ENCODE results near the gene TSHZ2.

TSHZ2 gene

GRCh38 chr20:53281557-53282117, 309.5 kb downstream of the TSHZ2 start:
- DNase-seq (ENCODE audit: low read depth in 2 of 2), result no peak

GRCh38 chr20:53282217-53282955, 310.2 kb downstream of the TSHZ2 start:
- DNase-seq (ENCODE audit: low read depth in 2 of 2), result no peak

- DNase-seq (ENCODE audit: low read depth in 2 of 2), result no peak
Observed at GRCh38 chr20:53283011-53283410, 310.9 kb downstream of the TSHZ2 start.

GRCh38 chr20:53283597-53283996, 311.4 kb downstream of the TSHZ2 start:
- DNase-seq (ENCODE audit: low read depth in 2 of 2), result no peak

- no peak for DNase-seq (ENCODE audit: low read depth in 2 of 2)
Observed at GRCh38 chr20:53284256-53284655, 312.1 kb downstream of the TSHZ2 start.

- DNase-seq (ENCODE audit: low read depth in 2 of 2), result no peak
Observed at GRCh38 chr20:53284696-53285095, 312.5 kb downstream of the TSHZ2 start.

GRCh38 chr20:53287357-53288042, 315.3 kb downstream of the TSHZ2 start:
- no peak for DNase-seq (ENCODE audit: low read depth in 2 of 2)

GRCh38 chr20:53291548-53291947, 319.4 kb downstream of the TSHZ2 start:
- DNase-seq (ENCODE audit: low read depth in 2 of 2), result no peak

GRCh38 chr20:53292347-53292746, 320.2 kb downstream of the TSHZ2 start:
- no peak for DNase-seq (ENCODE audit: low read depth in 2 of 2)

GRCh38 chr20:53294804-53295203, 322.6 kb downstream of the TSHZ2 start:
- no peak for DNase-seq (ENCODE audit: low read depth in 2 of 2)

- DNase-seq (ENCODE audit: low read depth in 2 of 2), result no peak
Observed at GRCh38 chr20:53296025-53296424, 323.9 kb downstream of the TSHZ2 start.

GRCh38 chr20:53296451-53297153, 324.4 kb downstream of the TSHZ2 start:
- no peak for DNase-seq (ENCODE audit: low read depth in 2 of 2)

- DNase-seq (ENCODE audit: low read depth in 2 of 2), result no peak
Observed at GRCh38 chr20:53297154-53297529, 325.0 kb downstream of the TSHZ2 start.

- DNase-seq (ENCODE audit: low read depth in 2 of 2), result no peak
Observed at GRCh38 chr20:53298260-53298659, 326.1 kb downstream of the TSHZ2 start.

GRCh38 chr20:53298911-53299310, 326.8 kb downstream of the TSHZ2 start:
- no peak for DNase-seq (ENCODE audit: low read depth in 2 of 2)

GRCh38 chr20:53299831-53300230, 327.7 kb downstream of the TSHZ2 start:
- DNase-seq (ENCODE audit: low read depth in 2 of 2), result no peak

GRCh38 chr20:53301869-53302268, 329.7 kb downstream of the TSHZ2 start:
- no peak for DNase-seq (ENCODE audit: low read depth in 2 of 2)

- no peak for DNase-seq (ENCODE audit: low read depth in 2 of 2)
Observed at GRCh38 chr20:53302695-53303412, 330.7 kb downstream of the TSHZ2 start.

- DNase-seq (ENCODE audit: low read depth in 2 of 2), result no peak
Observed at GRCh38 chr20:53303413-53303760, 331.2 kb downstream of the TSHZ2 start.

- DNase-seq (ENCODE audit: low read depth in 2 of 2), result no peak
Observed at GRCh38 chr20:53304146-53304545, 332.0 kb downstream of the TSHZ2 start.

- DNase-seq (ENCODE audit: low read depth in 2 of 2), result no peak
Observed at GRCh38 chr20:53306192-53306805, 334.1 kb downstream of the TSHZ2 start.

Measured in stimulated activated CD8-positive, alpha-beta memory T cell treated with anti-CD3 and anti-CD28 coated beads, Interleukin-15, amount 100 ng/mL, for 4 hours (primary cell).